ENCODE results near the gene ITIH3.

GRCh38 chr3:52784021-52784621 is 10.5 kb upstream of the ITIH3 start:
- TF ChIP-seq, protein P1, sequence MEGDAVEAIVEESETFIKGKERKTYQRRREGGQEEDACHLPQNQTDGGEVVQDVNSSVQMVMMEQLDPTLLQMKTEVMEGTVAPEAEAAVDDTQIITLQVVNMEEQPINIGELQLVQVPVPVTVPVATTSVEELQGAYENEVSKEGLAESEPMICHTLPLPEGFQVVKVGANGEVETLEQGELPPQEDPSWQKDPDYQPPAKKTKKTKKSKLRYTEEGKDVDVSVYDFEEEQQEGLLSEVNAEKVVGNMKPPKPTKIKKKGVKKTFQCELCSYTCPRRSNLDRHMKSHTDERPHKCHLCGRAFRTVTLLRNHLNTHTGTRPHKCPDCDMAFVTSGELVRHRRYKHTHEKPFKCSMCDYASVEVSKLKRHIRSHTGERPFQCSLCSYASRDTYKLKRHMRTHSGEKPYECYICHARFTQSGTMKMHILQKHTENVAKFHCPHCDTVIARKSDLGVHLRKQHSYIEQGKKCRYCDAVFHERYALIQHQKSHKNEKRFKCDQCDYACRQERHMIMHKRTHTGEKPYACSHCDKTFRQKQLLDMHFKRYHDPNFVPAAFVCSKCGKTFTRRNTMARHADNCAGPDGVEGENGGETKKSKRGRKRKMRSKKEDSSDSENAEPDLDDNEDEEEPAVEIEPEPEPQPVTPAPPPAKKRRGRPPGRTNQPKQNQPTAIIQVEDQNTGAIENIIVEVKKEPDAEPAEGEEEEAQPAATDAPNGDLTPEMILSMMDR (IDR thresholded peaks at IDR 0.05) = no peak
- no peak for TF ChIP-seq POLR2AphosphoS5 (IDR thresholded peaks at IDR 0.05)
- no peak for TF ChIP-seq POLR2A (IDR thresholded peaks at IDR 0.05)

All from transverse colon (tissue), 4 donors.